ENCODE measurements around the gene HBM.
"Not testable (repeated sequence)": the region's sequence is repeated elsewhere in the genome, so short reads cannot be mapped to it uniquely, and the experiment has no call there.

The HBM gene

GRCh38 chr16:185691-186090 is 19.9 kb downstream of the HBM start:
- no peak for DNase-seq (ENCODE audit: low read depth)

- DNase-seq (ENCODE audit: low read depth): no peak
Measured at GRCh38 chr16:187330-187729, 21.6 kb downstream of the HBM start.

GRCh38 chr16:188674-189073 is 22.9 kb downstream of the HBM start:
- DNase-seq (ENCODE audit: low read depth): no peak

- DNase-seq (ENCODE audit: low read depth): no peak
Measured at GRCh38 chr16:189604-190186, 23.9 kb downstream of the HBM start.

GRCh38 chr16:191831-192230 is 26.1 kb downstream of the HBM start:
- no peak for DNase-seq (ENCODE audit: low read depth)

GRCh38 chr16:192686-193085 is 26.9 kb downstream of the HBM start:
- no peak for DNase-seq (ENCODE audit: low read depth)

GRCh38 chr16:193441-193840 is 27.7 kb downstream of the HBM start:
- no peak for DNase-seq (ENCODE audit: low read depth)

- no peak for DNase-seq (ENCODE audit: low read depth)
Measured at GRCh38 chr16:194516-194915, 28.7 kb downstream of the HBM start.

- no peak for DNase-seq (ENCODE audit: low read depth)
Measured at GRCh38 chr16:200388-200787, 34.6 kb downstream of the HBM start.

- DNase-seq (ENCODE audit: low read depth): no peak
Measured at GRCh38 chr16:203246-203645, 37.5 kb downstream of the HBM start.

- DNase-seq (ENCODE audit: low read depth): not testable (repeated sequence)
Measured at GRCh38 chr16:204046-204445, 38.3 kb downstream of the HBM start.

GRCh38 chr16:209359-209758 is 43.6 kb downstream of the HBM start:
- DNase-seq (ENCODE audit: low read depth): not testable (repeated sequence)

- not testable (repeated sequence) for DNase-seq (ENCODE audit: low read depth)
Measured at GRCh38 chr16:211631-212180, 45.9 kb downstream of the HBM start.

- DNase-seq (ENCODE audit: low read depth): no peak
Measured at GRCh38 chr16:212999-213398, 47.2 kb downstream of the HBM start.

Data from stimulated activated CD8-positive, alpha-beta memory T cell treated with anti-CD3 and anti-CD28 coated beads, Interleukin-15, amount 100 ng/mL, for 1 hour (primary cell).